Cortex of kidney (tissue), 1 donor: ENCODE data around the gene KIAA1958.

ENCODE experiments used
- DNase-seq: peaks from one replicate; lab custom pipeline; 2025; lab: John Stamatoyannopoulos, UW

KIAA1958 gene

GRCh38 chr9:112529316-112529715 is 42.7 kb downstream of the KIAA1958 start:
- no peak for DNase-seq

- DNase-seq: no peak
These were observed 44.2 kb downstream of the KIAA1958 start for GRCh38 chr9:112530751-112531205.

GRCh38 chr9:112531666-112532282 is 45.1 kb downstream of the KIAA1958 start:
- DNase-seq: no peak

GRCh38 chr9:112532427-112532826 is 45.8 kb downstream of the KIAA1958 start:
- no peak for DNase-seq

GRCh38 chr9:112533660-112534059 is 47.0 kb downstream of the KIAA1958 start:
- no peak for DNase-seq

GRCh38 chr9:112535301-112535700 is 48.7 kb downstream of the KIAA1958 start:
- DNase-seq: no peak

- DNase-seq: no peak
These were observed 49.2 kb downstream of the KIAA1958 start for GRCh38 chr9:112535811-112536210.

GRCh38 chr9:112537561-112537960 is 50.9 kb downstream of the KIAA1958 start:
- no peak for DNase-seq

GRCh38 chr9:112540800-112541199 is 54.2 kb downstream of the KIAA1958 start:
- no peak for DNase-seq

- DNase-seq: no peak
These were observed 55.1 kb downstream of the KIAA1958 start for GRCh38 chr9:112541685-112542084.

GRCh38 chr9:112542593-112543292 is 56.1 kb downstream of the KIAA1958 start:
- no peak for DNase-seq

GRCh38 chr9:112544477-112544876 is 57.9 kb downstream of the KIAA1958 start:
- no peak for DNase-seq

GRCh38 chr9:112545237-112545636 is 58.6 kb downstream of the KIAA1958 start:
- no peak for DNase-seq

GRCh38 chr9:112546149-112547012 is 59.8 kb downstream of the KIAA1958 start:
- DNase-seq: no peak

GRCh38 chr9:112548051-112548440 is 61.4 kb downstream of the KIAA1958 start:
- no peak for DNase-seq

- no peak for DNase-seq
These were observed 62.4 kb downstream of the KIAA1958 start for GRCh38 chr9:112548836-112549595.

GRCh38 chr9:112550531-112550930 is 63.9 kb downstream of the KIAA1958 start:
- DNase-seq: no peak

GRCh38 chr9:112551641-112552040 is 65.0 kb downstream of the KIAA1958 start:
- no peak for DNase-seq

GRCh38 chr9:112552229-112553056 is 65.8 kb downstream of the KIAA1958 start:
- no peak for DNase-seq

- DNase-seq: no peak
These were observed 66.7 kb downstream of the KIAA1958 start for GRCh38 chr9:112553256-112553826.

GRCh38 chr9:112554516-112554915 is 67.9 kb downstream of the KIAA1958 start:
- DNase-seq: no peak
